ENCODE results near the gene NAT16. TPM values are rescaled to one million over a fixed set of nuclear protein-coding genes. Genes with fewer than 3 reads are reported as not detected.

Gene NAT16
- total RNA-seq, 1 experiment from 2014 or later, result not detected

DNA sequence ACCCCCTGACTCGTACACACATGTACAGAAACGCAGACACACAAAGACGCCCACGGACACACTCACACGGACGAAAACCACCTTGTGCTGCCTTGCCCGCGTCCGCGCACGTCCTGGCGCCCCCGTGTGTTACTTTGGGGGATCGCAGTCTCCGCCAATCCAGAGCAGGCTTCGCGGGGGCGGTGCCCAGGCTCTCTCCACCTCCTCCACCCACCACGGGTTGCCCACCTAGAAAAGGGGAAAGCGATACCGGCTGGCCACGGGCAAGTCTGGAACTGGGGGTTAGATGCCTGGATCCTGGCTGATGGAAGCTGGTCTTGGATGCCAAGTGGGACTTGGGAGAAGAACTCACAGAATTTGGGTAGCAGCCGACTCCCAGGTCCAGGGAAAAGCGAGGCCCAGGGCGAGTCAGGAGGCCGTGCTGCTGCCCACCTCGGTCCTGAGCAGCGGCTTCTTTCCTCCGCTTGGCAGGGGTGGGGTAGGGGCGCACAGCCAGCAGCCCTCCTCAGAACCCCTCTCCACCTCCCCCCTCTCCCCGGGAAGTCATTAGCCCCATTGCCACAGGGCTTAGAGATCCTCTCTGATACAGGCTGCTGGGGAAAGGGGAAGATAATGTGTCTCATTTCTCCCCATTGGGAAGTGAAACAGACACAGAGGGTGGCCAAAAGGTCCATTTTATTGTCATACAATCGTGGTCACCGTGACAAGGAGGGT is 10.1 kb downstream of the NAT16 start:
- CTCF ChIA-PET, result interaction anchor here (0.6 to 1.4 kb wide), 2 partner anchors 26 to 35 kb away, joined by 3 to 5 read pairs; no protein-coding TSS in a partner anchor
- DNase-seq, result peak; percentile 82
- Mint-ChIP-seq H3K9me3 (ENCODE audit: low read depth, unreplicated experiment) (no peaks in the 10 kb centered on the region), H3K27ac (ENCODE audit: unreplicated experiment) (no peak overlapping the region), H3K4me3 (ENCODE audit: low read depth, unreplicated experiment) (no peak overlapping the region), H3K27me3 (ENCODE audit: unreplicated experiment) (peaks cover 100% of the 10 kb centered on the region), H3K4me1 (ENCODE audit: low read depth, unreplicated experiment) (peaks cover 49% of the 10 kb centered on the region), H3K36me3 (ENCODE audit: insufficient read depth, unreplicated experiment) (peaks cover 37% of the 10 kb centered on the region)
- no TSS peak for BruUV-seq (replicated peaks)
- intact Hi-C loops (cut with micrococcal nuclease; ENCODE audit: unreplicated experiment), result no loop called here
- TF ChIP-seq, protein P1, sequence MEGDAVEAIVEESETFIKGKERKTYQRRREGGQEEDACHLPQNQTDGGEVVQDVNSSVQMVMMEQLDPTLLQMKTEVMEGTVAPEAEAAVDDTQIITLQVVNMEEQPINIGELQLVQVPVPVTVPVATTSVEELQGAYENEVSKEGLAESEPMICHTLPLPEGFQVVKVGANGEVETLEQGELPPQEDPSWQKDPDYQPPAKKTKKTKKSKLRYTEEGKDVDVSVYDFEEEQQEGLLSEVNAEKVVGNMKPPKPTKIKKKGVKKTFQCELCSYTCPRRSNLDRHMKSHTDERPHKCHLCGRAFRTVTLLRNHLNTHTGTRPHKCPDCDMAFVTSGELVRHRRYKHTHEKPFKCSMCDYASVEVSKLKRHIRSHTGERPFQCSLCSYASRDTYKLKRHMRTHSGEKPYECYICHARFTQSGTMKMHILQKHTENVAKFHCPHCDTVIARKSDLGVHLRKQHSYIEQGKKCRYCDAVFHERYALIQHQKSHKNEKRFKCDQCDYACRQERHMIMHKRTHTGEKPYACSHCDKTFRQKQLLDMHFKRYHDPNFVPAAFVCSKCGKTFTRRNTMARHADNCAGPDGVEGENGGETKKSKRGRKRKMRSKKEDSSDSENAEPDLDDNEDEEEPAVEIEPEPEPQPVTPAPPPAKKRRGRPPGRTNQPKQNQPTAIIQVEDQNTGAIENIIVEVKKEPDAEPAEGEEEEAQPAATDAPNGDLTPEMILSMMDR (IDR thresholded peaks at IDR 0.05; ENCODE audit: unreplicated experiment), result peak; percentile 69

- H3K27me3 Mint-ChIP-seq (ENCODE audit: unreplicated experiment), result peaks cover 94% of the 10 kb centered on the region
- peaks cover 49% of the 10 kb centered on the region for H3K4me1 Mint-ChIP-seq (ENCODE audit: low read depth, unreplicated experiment)
- H3K36me3 Mint-ChIP-seq (ENCODE audit: insufficient read depth, unreplicated experiment), result peaks cover 45% of the 10 kb centered on the region
- H3K4me3 Mint-ChIP-seq (ENCODE audit: low read depth, unreplicated experiment), result no peak overlapping the region
- BruUV-seq (replicated peaks), result no TSS peak
- no peak overlapping the region for H3K27ac Mint-ChIP-seq (ENCODE audit: unreplicated experiment)
- DNase-seq, result no peak
- intact Hi-C loops (cut with micrococcal nuclease; ENCODE audit: unreplicated experiment), result no loop called here
- H3K9me3 Mint-ChIP-seq (ENCODE audit: low read depth, unreplicated experiment), result no peaks in the 10 kb centered on the region
- CTCF ChIA-PET, result interaction anchor here (1.6 kb wide), 1 partner anchor 17 kb away, joined by 3 read pairs; no protein-coding TSS in a partner anchor
- TF ChIP-seq, protein P1 (IDR thresholded peaks at IDR 0.05; ENCODE audit: unreplicated experiment), result no peak
These were observed 10.8 kb downstream of the NAT16 start for GRCh38 chr7:101169110-101169837.

DNA sequence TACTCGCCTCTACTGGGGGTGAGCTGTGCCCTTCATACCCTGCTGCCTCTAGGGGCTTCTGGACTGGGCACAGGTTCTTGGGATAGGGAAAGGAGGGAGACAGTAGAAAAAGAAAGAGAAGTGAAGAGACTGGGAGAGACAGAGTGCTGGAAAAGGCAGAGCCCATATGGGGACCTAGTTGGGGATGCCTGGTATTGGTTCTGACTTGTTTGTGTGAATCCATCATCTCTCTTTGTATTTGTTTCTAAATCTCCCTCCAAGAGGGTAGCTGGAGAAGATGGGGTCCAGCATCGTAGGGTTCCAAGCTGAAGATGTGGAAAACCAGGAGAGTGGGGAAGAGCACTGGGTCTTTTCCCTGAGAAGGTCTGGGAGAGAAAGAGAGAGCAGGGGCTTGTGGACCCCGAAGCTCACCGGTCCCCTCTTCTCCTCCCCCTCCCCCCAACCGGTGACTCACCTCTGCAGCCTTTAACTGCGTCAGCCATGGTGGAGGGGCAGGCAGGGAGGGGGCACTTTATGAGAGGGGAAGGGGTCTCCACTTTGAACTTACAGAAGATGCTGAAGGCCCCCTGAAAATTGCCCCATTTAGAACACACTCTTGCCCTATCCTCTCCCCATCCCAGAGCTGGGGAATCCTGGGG is 11.6 kb downstream of the NAT16 start:
- Mint-ChIP-seq H3K27me3 (ENCODE audit: unreplicated experiment) (peaks cover 86% of the 10 kb centered on the region), H3K27ac (ENCODE audit: unreplicated experiment) (no peak overlapping the region), H3K9me3 (ENCODE audit: low read depth, unreplicated experiment) (no peaks in the 10 kb centered on the region), H3K4me1 (ENCODE audit: low read depth, unreplicated experiment) (peaks cover 49% of the 10 kb centered on the region), H3K4me3 (ENCODE audit: low read depth, unreplicated experiment) (no peak overlapping the region), H3K36me3 (ENCODE audit: insufficient read depth, unreplicated experiment) (peaks cover 45% of the 10 kb centered on the region)
- intact Hi-C loops (cut with micrococcal nuclease; ENCODE audit: unreplicated experiment), result no loop called here
- TF ChIP-seq, protein P1 (IDR thresholded peaks at IDR 0.05; ENCODE audit: unreplicated experiment), result no peak
- CTCF ChIA-PET, result interaction anchor here (1.6 kb wide), 1 partner anchor 18 kb away, joined by 3 read pairs; no protein-coding TSS in a partner anchor
- no TSS peak for BruUV-seq (replicated peaks)
- no peak for DNase-seq

- Mint-ChIP-seq H3K4me3 (ENCODE audit: low read depth, unreplicated experiment) (no peak overlapping the region), H3K27ac (ENCODE audit: unreplicated experiment) (no peak overlapping the region), H3K4me1 (ENCODE audit: low read depth, unreplicated experiment) (peaks cover 49% of the 10 kb centered on the region), H3K9me3 (ENCODE audit: low read depth, unreplicated experiment) (no peaks in the 10 kb centered on the region), H3K36me3 (ENCODE audit: insufficient read depth, unreplicated experiment) (peaks cover 48% of the 10 kb centered on the region), H3K27me3 (ENCODE audit: unreplicated experiment) (peaks cover 79% of the 10 kb centered on the region)
- no TSS peak for BruUV-seq (replicated peaks)
- intact Hi-C loops (cut with micrococcal nuclease; ENCODE audit: unreplicated experiment), result no loop called here
- no peak for DNase-seq
- CTCF ChIA-PET, result interaction anchor here (1.6 kb wide), 1 partner anchor 19 kb away, joined by 3 read pairs; no protein-coding TSS in a partner anchor
- TF ChIP-seq, protein P1 (IDR thresholded peaks at IDR 0.05; ENCODE audit: unreplicated experiment), result no peak
These were observed 12.3 kb downstream of the NAT16 start for GRCh38 chr7:101167645-101168411.

All from Calu3 (cell line).